K562 (cell line): ENCODE measurements around the gene RHOB. TPM values are rescaled to one million over a fixed set of nuclear protein-coding genes. Genes with fewer than 3 reads are reported as not detected.

Experiments used
- ELF2 ChIP-seq: fragments of 250-450 bp; sonication (Bioruptor Pico); IDR thresholded peaks from 2 replicates; pipeline ENCODE4 v1.5.0; 2021; ENCODE audit warnings: mild to moderate bottlenecking
- NELFE ChIP-seq: IDR thresholded peaks from 2 replicates; pipeline ENCODE4 v1.6.1; 2011; ENCODE audit warnings: mild to moderate bottlenecking; ENCODE audit not compliant: insufficient read depth, insufficient read length
- RAD21 ChIP-seq, 2 experiments: fragments of 250-450 bp in 1 of 2; fragments of 450-650 bp in 1 of 2; sonication (Bioruptor Pico) in 1 of 2; formaldehyde crosslinking in 1 of 2; IDR thresholded peaks in 1 of 2; conservative IDR thresholded peaks in 1 of 2; 2 replicates each; pipeline versions ENCODE4 v1.4.0 to v1.8.0; 2020 to 2022; ENCODE audit warnings: mild to moderate bottlenecking in 2 of 2, moderate library complexity in 1 of 2
- SMAD1 ChIP-seq: fragments of 150-350 bp; IDR thresholded peaks from 2 replicates; pipeline ENCODE4 v1.6.1; 2014; ENCODE audit warnings: low read length, low read depth; ENCODE audit not compliant: partially characterized antibody
- TCF3 ChIP-seq: sonication (generic); formaldehyde crosslinking; IDR thresholded peaks from 2 replicates; pipeline ENCODE4 v1.4.0; 2020; ENCODE audit warnings: mild to moderate bottlenecking, missing genetic modification reagents
- ZC3H8 ChIP-seq: fragments of 450-650 bp; IDR thresholded peaks from 2 replicates; pipeline ENCODE4 v1.6.1; 2017
- ZNF263 ChIP-seq: sonication (generic); formaldehyde crosslinking; IDR thresholded peaks from 2 replicates; pipeline ENCODE4 v1.8.0; 2022; ENCODE audit warnings: mild to moderate bottlenecking, missing genetic modification reagents, borderline replicate concordance
- polyA plus RNA-seq, 8 experiments: library from polyadenylated mRNA; depleted of rRNA in 4 of 8; stranded (reverse) in 5 of 8; unstranded in 3 of 8; fragments of >200 nt; fragmentation: Nextera tagmentation in 2 of 8; fragmentation: Illumina TruSeq in 1 of 8; extraction: Ambion mirVana in 2 of 8; extraction: Trizol in 1 of 8; gene quantifications; 2 replicates each; pipeline versions ENCODE4 v1.2.1 to v1.2.3, GENCODE V29; 2011 to 2014; ENCODE audit warnings: inconsistent platforms in 1 of 8, missing spikeins in 1 of 8
- total RNA-seq, 7 experiments: library from RNA; depleted of rRNA in 6 of 7; stranded (reverse); fragments of >200 nt in 6 of 7; fragmentation: Illumina TruSeq in 2 of 7; extraction: Trizol in 2 of 7; gene quantifications; 2 replicates each; pipeline versions ENCODE4 v1.2.1 to v1.2.3, GENCODE V29; 2011 to 2021; ENCODE audit warnings: low replicate concordance in 1 of 7
- TF ChIP-seq, protein P1 (sequence below): fragments of 250-450 bp; sonication (Bioruptor Pico); IDR thresholded peaks from 2 replicates; pipeline ENCODE4 v1.5.0; 2022; ENCODE audit warnings: mild to moderate bottlenecking
- TF ChIP-seq, protein P2 (sequence below): sonication (generic); formaldehyde crosslinking; IDR thresholded peaks from 2 replicates; pipeline ENCODE4 v1.9.0; 2022; ENCODE audit warnings: mild to moderate bottlenecking, missing genetic modification reagents
- TF ChIP-seq, protein P3 (sequence below), 3 experiments: fragments of 200-800 bp in 1 of 3; fragments of 250-450 bp in 1 of 3; fragments of 450-650 bp in 1 of 3; sonication (Bioruptor Pico) in 1 of 3; sonication (Bioruptor generic) in 1 of 3; formaldehyde crosslinking in 1 of 3; IDR thresholded peaks; 2 replicates each; pipeline versions ENCODE4 v1.6.1 to v1.8.0; 2016 to 2022; ENCODE audit warnings: mild to moderate bottlenecking in 2 of 3, missing genetic modification characterization in 2 of 3, missing compliant biosample characterization in 1 of 3, moderate library complexity in 1 of 3

RHOB gene
- total and polyA plus RNA-seq, 9 of the 15 experiments (the other 6 are each of a cell fraction or from before 2014, with no cell fraction given) = 0.07 to 4.8 (median 1.1) TPM

DNA sequence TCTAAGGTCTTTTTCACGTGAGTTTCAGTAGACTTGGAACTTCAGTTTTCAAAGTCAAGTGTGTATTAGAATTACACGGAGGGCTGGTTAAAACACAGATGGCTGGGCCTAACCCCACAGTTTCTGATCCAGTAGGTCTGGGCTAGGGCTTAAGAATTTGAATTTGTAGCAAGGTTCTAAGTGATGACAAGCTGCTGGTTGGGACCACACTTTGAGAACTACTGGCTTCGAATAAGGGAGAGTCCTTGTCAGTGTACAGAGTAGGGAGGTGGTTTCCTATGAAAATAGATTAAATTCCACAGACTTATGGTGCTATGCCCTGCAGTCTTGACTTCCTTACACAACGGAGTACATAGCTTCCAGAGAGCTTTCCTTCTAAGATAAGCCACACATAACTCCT is 4.5 kb downstream of the RHOB start (continued):
- TF ChIP-seq, protein P1, sequence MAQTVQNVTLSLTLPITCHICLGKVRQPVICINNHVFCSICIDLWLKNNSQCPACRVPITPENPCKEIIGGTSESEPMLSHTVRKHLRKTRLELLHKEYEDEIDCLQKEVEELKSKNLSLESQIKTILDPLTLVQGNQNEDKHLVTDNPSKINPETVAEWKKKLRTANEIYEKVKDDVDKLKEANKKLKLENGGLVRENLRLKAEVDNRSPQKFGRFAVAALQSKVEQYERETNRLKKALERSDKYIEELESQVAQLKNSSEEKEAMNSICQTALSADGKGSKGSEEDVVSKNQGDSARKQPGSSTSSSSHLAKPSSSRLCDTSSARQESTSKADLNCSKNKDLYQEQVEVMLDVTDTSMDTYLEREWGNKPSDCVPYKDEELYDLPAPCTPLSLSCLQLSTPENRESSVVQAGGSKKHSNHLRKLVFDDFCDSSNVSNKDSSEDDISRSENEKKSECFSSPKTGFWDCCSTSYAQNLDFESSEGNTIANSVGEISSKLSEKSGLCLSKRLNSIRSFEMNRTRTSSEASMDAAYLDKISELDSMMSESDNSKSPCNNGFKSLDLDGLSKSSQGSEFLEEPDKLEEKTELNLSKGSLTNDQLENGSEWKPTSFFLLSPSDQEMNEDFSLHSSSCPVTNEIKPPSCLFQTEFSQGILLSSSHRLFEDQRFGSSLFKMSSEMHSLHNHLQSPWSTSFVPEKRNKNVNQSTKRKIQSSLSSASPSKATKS = no peak
- no peak for TF ChIP-seq ZNF263
- TF ChIP-seq, protein P2, sequence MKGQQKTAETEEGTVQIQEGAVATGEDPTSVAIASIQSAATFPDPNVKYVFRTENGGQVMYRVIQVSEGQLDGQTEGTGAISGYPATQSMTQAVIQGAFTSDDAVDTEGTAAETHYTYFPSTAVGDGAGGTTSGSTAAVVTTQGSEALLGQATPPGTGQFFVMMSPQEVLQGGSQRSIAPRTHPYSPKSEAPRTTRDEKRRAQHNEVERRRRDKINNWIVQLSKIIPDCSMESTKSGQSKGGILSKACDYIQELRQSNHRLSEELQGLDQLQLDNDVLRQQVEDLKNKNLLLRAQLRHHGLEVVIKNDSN (CRISPR knock-in tag) = no peak
- TF ChIP-seq ZC3H8 = no peak
- no peak for TF ChIP-seq RAD21 (CRISPR knock-in tag; conservative IDR thresholded peaks at IDR 0.05 in 1 of 2, IDR thresholded peaks at IDR 0.05 in 1 of 2)
- no peak for TF ChIP-seq NELFE
- no peak for TF ChIP-seq ELF2 (CRISPR knock-in tag)
- TF ChIP-seq TCF3 (CRISPR knock-in tag) = no peak
- no peak for TF ChIP-seq SMAD1
- TF ChIP-seq, protein P3, sequence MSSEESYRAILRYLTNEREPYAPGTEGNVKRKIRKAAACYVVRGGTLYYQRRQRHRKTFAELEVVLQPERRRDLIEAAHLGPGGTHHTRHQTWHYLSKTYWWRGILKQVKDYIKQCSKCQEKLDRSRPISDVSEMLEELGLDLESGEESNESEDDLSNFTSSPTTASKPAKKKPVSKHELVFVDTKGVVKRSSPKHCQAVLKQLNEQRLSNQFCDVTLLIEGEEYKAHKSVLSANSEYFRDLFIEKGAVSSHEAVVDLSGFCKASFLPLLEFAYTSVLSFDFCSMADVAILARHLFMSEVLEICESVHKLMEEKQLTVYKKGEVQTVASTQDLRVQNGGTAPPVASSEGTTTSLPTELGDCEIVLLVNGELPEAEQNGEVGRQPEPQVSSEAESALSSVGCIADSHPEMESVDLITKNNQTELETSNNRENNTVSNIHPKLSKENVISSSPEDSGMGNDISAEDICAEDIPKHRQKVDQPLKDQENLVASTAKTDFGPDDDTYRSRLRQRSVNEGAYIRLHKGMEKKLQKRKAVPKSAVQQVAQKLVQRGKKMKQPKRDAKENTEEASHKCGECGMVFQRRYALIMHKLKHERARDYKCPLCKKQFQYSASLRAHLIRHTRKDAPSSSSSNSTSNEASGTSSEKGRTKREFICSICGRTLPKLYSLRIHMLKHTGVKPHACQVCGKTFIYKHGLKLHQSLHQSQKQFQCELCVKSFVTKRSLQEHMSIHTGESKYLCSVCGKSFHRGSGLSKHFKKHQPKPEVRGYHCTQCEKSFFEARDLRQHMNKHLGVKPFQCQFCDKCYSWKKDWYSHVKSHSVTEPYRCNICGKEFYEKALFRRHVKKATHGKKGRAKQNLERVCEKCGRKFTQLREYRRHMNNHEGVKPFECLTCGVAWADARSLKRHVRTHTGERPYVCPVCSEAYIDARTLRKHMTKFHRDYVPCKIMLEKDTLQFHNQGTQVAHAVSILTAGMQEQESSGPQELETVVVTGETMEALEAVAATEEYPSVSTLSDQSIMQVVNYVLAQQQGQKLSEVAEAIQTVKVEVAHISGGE (CRISPR knock-in tag; IDR thresholded peaks at IDR 0.05) = no peak
